Fibroblast of villous mesenchyme (primary cell): Measurements from ENCODE around the gene DIDO1. TPM values are rescaled to one million over a fixed set of nuclear protein-coding genes. Genes with fewer than 3 reads are reported as not detected.

Experiments
- DNase-seq: peaks from one replicate; pipeline ENCODE4 v3.0.0-alpha.2; 2010; ENCODE audit warnings: low read depth
- H3K4me3 ChIP-seq: 2 replicates; pipeline ENCODE4 v1.5.1; 2011; ENCODE audit warnings: low read depth, mild to moderate bottlenecking, low read length
- total RNA-seq: library from RNA; depleted of rRNA; stranded (reverse); fragments of >200 nt; gene quantifications from 2 replicates; pipeline ENCODE4 v1.2.3, GENCODE V29; 2012
- TF ChIP-seq, protein P1 (sequence below): IDR thresholded peaks from 2 replicates; pipeline ENCODE4 v1.5.1; 2012; ENCODE audit warnings: low read depth, mild to moderate bottlenecking, low read length; ENCODE audit not compliant: insufficient read depth

Gene DIDO1
- total RNA-seq, 1 donor: 47.5 TPM

DNA sequence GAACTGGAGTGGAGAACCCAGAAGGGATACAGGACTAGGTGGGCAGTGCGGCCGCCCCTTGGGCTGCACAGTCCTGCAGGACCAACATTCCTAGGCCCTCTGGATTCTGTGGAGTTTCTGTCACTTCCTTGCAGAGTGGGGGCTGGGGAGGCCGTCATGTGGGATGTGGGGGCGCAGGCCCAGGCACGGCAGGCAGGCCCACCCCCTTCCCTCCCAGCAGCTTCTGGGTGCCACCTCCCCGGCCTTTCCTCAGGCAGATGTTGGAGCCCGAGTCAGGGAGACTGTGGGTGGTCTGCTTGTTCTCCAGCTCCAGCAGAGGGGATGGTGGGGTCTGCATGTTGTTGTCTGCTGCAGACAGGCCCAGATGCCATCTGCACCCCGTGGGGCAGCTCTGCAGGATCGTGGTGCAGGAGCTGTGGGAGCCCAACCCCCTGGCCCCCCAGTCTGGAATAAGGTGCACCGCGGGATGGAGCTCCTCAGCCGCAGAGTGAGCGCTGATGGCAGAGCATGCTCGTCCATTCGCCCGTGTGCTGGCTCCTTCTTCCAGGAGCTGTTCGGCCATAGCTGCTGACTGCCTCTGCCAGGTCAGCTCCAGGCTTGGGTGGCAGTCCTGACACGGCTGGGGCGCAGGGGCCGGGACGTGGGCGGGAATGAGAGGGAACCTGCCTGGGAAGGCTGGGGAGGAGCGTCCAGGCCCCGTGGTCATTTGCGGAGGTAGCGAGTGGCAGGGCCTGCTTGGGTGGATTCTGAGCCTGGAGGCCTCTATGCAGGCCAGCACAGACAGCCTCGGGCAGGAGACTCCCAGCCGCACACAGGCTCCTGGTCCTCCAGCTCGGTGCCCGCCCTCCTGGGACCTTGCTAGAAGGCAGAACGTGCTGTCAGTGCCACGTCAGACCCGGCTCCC, 44.3 kb upstream of the DIDO1 start:
- TF ChIP-seq, protein P1, sequence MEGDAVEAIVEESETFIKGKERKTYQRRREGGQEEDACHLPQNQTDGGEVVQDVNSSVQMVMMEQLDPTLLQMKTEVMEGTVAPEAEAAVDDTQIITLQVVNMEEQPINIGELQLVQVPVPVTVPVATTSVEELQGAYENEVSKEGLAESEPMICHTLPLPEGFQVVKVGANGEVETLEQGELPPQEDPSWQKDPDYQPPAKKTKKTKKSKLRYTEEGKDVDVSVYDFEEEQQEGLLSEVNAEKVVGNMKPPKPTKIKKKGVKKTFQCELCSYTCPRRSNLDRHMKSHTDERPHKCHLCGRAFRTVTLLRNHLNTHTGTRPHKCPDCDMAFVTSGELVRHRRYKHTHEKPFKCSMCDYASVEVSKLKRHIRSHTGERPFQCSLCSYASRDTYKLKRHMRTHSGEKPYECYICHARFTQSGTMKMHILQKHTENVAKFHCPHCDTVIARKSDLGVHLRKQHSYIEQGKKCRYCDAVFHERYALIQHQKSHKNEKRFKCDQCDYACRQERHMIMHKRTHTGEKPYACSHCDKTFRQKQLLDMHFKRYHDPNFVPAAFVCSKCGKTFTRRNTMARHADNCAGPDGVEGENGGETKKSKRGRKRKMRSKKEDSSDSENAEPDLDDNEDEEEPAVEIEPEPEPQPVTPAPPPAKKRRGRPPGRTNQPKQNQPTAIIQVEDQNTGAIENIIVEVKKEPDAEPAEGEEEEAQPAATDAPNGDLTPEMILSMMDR: no peak
- no peak for DNase-seq
- H3K4me3 ChIP-seq: no peak overlapping the region

DNA sequence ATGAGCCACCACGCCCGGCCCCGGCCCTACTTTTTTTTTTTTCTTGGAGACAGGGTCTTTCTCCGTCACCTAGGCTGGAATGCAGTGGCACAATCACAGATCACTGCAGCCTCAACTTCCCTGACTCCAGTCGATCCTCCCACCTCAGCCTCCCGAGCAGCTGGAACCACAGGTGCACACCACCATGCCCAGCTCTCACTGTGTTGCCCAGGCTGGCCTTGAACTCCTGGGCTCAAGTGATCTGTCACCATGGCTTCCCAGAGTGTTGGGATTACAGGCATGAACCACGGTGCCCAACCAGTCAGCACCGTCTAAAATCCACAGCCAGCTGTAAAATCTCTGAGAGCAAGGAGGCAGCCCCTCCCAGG, 43.6 kb upstream of the DIDO1 start:
- no peak overlapping the region for H3K4me3 ChIP-seq
- TF ChIP-seq, protein P1: no peak
- DNase-seq: no peak

DNA sequence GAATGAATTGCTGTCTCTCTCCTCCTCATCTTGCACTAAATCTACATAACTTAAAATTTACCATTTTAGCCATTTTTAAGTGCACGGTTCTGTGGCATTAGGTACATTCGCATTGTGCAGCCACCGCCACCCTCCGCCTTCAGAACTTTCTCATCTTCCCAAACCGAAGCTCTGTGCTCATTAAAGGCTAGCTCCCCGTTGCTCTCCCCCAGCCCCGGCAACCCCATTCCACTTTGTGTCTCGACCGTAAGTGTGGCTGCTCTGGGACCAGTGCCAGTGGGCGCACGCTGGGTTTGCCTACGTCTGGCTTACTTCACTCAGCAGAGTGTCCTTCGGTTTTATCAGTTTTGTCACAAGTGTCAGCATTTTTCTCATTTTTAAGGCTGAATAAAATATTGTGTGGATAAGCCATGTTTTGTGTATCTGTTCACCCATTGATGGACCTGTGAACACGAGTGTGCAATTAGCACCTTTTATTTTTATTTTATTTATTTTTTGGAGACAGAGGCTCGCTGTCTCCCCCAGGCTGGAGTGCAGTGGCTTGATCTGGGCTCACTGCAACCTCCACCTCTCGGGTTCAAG, 43.0 kb upstream of the DIDO1 start:
- H3K4me3 ChIP-seq: no peak overlapping the region
- TF ChIP-seq, protein P1: no peak
- DNase-seq: no peak

DNA sequence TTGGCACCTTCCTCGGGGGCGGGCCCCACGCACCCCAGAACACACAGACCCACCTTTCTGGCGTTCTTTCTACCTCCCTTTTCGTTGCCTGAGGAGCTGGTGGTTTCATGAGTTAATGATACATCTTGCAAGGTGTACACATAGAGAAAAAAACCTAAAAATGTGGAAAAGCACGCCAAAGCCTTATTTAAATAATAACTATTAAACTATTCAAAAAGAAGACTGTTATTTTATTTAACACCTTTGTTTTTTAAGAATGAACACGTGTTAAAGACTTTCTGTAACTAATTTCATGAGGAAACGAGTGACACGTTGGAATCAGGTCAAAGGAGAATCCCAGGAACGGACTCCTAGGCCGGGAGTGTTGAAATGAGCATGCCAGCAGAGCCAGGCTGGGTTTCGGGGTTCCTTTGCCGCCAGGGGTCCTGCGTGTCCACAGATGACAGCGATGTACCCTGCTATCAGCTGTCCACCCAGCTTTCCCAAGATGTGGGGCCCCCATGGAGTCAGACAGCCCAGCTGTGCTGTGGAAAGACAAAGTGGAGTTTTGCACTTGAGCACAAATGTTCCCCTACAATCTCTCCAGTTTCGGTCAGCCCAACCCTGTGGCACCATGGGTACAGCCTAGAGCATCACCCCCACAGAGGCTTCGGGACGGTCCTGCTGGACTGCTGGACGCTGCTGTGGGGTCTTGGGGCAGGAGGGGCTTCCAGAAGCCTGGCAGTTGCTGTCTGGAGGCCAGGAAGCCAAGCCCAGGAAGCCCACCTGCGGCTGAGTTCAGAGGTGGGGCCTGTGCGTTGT, 42.3 kb upstream of the DIDO1 start:
- DNase-seq: no peak
- H3K4me3 ChIP-seq: no peak overlapping the region
- TF ChIP-seq, protein P1: no peak

DNA sequence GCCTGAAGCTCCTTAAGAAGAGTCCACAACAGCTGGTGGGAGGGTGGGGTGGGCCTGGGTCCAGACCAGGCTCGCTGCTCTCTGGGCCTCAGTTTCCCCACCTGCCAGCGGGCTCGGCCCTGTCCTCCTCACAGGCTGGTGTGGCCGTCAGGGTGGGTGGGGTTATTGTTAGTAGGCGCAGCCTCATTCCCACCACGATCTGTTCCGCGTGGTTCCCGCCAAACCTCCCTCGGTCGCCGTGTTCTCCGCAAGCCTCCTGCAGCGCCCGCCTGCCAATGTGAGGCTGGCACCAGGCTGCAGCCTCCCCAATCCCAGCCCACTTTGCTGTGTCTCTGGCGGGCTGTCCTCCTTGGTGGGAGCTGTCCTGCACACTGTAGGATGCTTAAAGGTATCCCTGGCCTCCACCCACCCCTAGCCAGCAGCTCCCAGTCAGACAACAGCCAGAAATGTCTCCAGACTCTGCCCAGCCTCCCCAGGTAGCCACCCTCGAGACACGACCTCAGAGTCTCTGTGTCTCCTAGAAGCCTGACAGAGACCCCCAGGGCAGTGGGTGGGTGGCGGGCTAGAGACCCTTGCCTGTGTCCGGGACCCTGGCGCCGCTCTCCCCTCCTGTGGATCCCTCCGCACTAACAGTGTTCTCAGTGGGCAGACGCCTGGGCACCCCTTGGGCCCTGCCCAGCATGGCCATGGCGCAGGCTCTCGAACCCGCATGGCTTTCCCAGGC, 41.5 kb upstream of the DIDO1 start:
- TF ChIP-seq, protein P1: no peak
- no peak for DNase-seq
- no peak overlapping the region for H3K4me3 ChIP-seq

DNA sequence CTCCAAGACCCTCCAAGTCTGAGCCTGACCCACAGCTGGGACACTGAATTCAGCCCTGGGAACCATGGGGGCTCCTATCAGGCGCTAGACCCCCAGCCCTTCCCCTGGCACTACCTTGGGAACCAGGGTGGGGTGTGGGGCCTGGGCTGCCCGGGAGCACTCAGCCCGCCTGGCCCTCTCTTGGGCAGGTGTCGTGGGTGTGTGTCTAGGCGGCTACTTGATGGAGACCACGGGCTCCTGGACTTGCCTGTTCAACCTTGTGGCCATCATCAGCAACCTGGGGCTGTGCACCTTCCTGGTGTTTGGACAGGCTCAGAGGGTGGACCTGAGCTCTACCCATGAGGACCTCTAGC, 40.8 kb upstream of the DIDO1 start:
- DNase-seq: no peak
- H3K4me3 ChIP-seq: no peak overlapping the region
- TF ChIP-seq, protein P1: no peak
